GM23338 (cell line): ENCODE measurements around the gene TRIM25.

Experiments used
- CREB1 ChIP-seq: fragments of 250-450 bp; sonication (Bioruptor Pico); IDR thresholded peaks from 2 replicates; pipeline ENCODE4 v1.5.0; 2020; ENCODE audit warnings: low read depth, mild to moderate bottlenecking, moderate library complexity
- EZH2 ChIP-seq: fragments of 200-600 bp; sonication (generic); IDR thresholded peaks from one replicate; pipeline ENCODE4 v1.8.0; 2017; ENCODE audit warnings: antibody characterized with exemption, mild to moderate bottlenecking, low read depth; ENCODE audit not compliant: unreplicated experiment
- EZH2phosphoT487 ChIP-seq: fragments of 200-600 bp; sonication (generic); IDR thresholded peaks from one replicate; pipeline ENCODE4 v1.8.1; 2018; ENCODE audit warnings: antibody characterized with exemption; ENCODE audit not compliant: unreplicated experiment
- JUNB ChIP-seq: IDR thresholded peaks from one replicate; pipeline ENCODE4 v1.6.1; 2016; ENCODE audit warnings: antibody characterized with exemption; ENCODE audit not compliant: unreplicated experiment
- NANOG ChIP-seq: IDR thresholded peaks from 2 replicates; pipeline ENCODE4 v1.6.1; 2016; ENCODE audit warnings: antibody characterized with exemption, borderline replicate concordance
- POLR2AphosphoS5 ChIP-seq: IDR thresholded peaks from 2 replicates; pipeline ENCODE4 v1.6.1; 2016; ENCODE audit warnings: antibody characterized with exemption, low read depth
- REST ChIP-seq: IDR thresholded peaks from one replicate; pipeline ENCODE4 v1.6.1; 2018; ENCODE audit warnings: antibody characterized with exemption; ENCODE audit not compliant: unreplicated experiment
- STAT1 ChIP-seq: IDR thresholded peaks from one replicate; pipeline ENCODE4 v1.6.1; 2016; ENCODE audit warnings: antibody characterized with exemption; ENCODE audit not compliant: unreplicated experiment
- ZNF114 ChIP-seq: fragments of 250-450 bp; sonication (Bioruptor Pico); IDR thresholded peaks from 2 replicates; pipeline ENCODE4 v1.5.0; 2020; ENCODE audit warnings: mild to moderate bottlenecking, moderate library complexity
- ZNF331 ChIP-seq: fragments of 250-450 bp; sonication (Bioruptor Pico); IDR thresholded peaks from 2 replicates; pipeline ENCODE4 v1.5.0; 2020; ENCODE audit warnings: low read depth, mild to moderate bottlenecking, moderate library complexity
- ZNF462 ChIP-seq: fragments of 250-450 bp; sonication (Bioruptor Pico); IDR thresholded peaks from 2 replicates; pipeline ENCODE4 v1.5.0; 2020; ENCODE audit warnings: mild to moderate bottlenecking, moderate library complexity
- TF ChIP-seq, protein P1 (sequence below), 2 experiments: fragments of 200-600 bp in 1 of 2; sonication (generic) in 1 of 2; conservative IDR thresholded peaks; 2 replicates each; pipeline versions ENCODE4 v1.5.1 to v1.6.1; 2016 to 2017; ENCODE audit warnings: antibody characterized with exemption in 2 of 2, low read depth in 2 of 2, mild to moderate bottlenecking in 2 of 2, moderate library complexity in 1 of 2
- TF ChIP-seq, protein P2 (sequence below): IDR thresholded peaks from 2 replicates; pipeline ENCODE4 v1.6.1; 2016; ENCODE audit warnings: antibody characterized with exemption

DNA sequence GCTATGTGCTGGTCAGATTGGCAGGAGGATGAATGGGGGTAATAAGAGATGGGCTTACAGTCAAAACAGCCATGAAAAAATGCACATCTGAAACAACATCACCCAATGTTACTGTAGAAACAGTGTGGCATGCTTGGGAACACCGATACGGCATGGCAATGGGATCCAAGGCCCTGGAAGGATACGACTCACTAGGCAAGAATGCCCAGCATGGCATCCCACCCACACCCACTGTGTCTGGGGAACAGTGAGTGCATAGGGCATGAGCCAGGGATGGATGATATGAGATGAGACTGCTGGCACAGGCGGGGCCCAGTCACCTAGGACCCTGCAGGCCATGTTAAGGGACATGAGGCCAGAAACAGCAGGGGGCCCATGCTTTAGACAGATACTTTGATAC is 11.5 kb downstream of the TRIM25 start:
- TF ChIP-seq, protein P1, sequence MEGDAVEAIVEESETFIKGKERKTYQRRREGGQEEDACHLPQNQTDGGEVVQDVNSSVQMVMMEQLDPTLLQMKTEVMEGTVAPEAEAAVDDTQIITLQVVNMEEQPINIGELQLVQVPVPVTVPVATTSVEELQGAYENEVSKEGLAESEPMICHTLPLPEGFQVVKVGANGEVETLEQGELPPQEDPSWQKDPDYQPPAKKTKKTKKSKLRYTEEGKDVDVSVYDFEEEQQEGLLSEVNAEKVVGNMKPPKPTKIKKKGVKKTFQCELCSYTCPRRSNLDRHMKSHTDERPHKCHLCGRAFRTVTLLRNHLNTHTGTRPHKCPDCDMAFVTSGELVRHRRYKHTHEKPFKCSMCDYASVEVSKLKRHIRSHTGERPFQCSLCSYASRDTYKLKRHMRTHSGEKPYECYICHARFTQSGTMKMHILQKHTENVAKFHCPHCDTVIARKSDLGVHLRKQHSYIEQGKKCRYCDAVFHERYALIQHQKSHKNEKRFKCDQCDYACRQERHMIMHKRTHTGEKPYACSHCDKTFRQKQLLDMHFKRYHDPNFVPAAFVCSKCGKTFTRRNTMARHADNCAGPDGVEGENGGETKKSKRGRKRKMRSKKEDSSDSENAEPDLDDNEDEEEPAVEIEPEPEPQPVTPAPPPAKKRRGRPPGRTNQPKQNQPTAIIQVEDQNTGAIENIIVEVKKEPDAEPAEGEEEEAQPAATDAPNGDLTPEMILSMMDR (conservative IDR thresholded peaks at IDR 0.05; ENCODE audit: low read depth in 2 of 2): no peak
- TF ChIP-seq REST (no peak), CREB1 (no peak), ZNF331 (CRISPR knock-in tag) (no peak), EZH2phosphoT487 (no peak), POLR2AphosphoS5 (no peak), EZH2 (no peak), ZNF114 (CRISPR knock-in tag) (no peak), STAT1 (no peak), JUNB (no peak), NANOG (no peak), ZNF462 (CRISPR knock-in tag) (no peak)
- TF ChIP-seq, protein P2, sequence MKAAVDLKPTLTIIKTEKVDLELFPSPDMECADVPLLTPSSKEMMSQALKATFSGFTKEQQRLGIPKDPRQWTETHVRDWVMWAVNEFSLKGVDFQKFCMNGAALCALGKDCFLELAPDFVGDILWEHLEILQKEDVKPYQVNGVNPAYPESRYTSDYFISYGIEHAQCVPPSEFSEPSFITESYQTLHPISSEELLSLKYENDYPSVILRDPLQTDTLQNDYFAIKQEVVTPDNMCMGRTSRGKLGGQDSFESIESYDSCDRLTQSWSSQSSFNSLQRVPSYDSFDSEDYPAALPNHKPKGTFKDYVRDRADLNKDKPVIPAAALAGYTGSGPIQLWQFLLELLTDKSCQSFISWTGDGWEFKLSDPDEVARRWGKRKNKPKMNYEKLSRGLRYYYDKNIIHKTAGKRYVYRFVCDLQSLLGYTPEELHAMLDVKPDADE: no peak
